DMS114 treated with DMSO at 0.1 percent for 48 hours (cell line): ENCODE data around the gene WNT2.
"Not testable (repeated sequence)": the region's sequence is repeated elsewhere in the genome, so short reads cannot be mapped to it uniquely, and the experiment has no call there.

ENCODE experiments used
- DNase-seq: peaks from one replicate; lab custom pipeline; 2025; ENCODE audit not compliant: unreplicated experiment; lab: John Stamatoyannopoulos, UW

WNT2 gene

DNA sequence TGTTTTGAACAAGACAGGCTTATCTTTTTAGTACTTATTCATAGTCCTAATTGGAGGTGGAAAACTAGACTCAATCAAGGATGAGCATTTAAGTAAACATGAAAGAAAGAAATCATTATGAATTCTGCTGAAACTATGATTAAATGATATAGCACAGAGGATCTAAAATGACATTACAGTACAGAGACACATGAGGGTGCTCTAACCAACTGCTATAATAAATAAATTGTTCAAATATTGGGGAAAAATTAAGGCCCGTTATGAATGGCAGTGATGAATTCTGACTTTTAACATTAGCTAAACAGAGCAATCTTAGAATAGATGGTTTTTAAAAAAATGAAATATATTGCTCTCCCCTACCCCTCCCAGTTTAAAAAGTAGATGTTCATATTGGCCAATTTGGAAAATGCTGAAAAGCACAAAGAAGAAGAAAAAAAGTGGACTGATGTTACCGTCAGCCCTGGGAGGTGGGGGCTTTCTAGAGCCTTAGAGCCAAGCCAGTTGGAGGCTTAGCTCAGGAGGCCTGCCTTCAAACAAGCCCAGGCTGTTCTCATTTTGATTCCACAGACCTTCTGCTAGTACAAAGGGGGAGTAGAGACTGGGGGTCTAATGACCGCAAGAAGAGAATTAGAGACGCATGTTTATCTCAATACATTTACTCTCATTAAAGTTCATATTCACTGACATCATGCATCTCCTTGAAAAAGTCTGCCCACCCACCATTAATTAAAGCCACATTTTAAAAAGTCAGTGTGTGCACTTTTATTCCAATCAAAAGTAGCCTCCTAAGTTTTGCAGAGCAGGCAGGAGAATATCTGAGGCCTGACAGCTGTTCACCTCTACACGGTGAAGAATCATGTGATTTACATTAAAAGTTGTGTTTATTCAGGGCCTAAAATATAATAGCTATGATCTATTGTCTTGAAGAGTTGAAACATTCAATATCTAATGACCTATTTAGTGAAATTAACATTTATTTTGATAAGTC is 10.0 kb downstream of the WNT2 start:
- no peak for DNase-seq

DNA sequence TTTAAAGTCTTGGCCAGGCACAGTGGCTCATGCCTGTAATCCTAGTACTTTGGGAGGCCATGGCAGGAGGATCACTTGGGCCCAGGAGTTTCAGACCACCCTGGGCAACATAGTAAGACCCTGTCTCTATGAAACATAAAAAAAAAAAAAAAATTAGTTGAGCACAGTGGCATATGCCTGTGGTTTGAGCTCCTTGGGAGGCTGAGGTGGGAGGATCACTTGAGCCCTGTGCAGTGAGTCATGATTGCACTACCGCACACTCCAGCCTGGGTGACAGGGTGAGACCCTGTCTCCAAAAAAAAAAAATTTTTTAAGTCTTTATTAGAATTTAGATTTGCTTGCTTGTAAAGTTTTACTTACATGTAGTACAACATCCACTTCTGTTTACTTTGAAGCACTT is 14.0 kb downstream of the WNT2 start:
- DNase-seq = no peak

- no peak for DNase-seq
These were observed 20.5 kb downstream of the WNT2 start for GRCh38 chr7:117302396-117302795.

- not testable (repeated sequence) for DNase-seq
These were observed 22.4 kb downstream of the WNT2 start for GRCh38 chr7:117300506-117300905.

DNA sequence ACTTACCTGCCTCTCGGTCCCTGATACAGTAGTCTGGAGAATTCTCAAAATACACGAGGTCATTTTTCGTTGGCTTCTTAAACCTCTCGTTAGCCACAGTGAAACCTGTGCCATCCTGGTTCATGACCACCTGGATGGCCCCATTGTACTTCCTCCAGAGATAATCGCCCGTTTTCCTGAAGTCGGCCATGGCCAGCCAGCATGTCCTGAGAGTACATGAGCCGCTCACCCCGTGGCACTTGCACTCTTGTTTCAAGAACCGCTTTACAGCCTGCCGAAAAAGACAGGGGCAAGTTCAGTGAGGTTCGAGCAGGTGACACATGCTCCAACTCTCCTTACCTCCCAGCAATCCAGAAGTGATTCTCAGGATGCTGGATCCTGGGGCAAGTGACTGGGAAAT is 25.3 kb downstream of the WNT2 start:
- DNase-seq = no peak

DNA sequence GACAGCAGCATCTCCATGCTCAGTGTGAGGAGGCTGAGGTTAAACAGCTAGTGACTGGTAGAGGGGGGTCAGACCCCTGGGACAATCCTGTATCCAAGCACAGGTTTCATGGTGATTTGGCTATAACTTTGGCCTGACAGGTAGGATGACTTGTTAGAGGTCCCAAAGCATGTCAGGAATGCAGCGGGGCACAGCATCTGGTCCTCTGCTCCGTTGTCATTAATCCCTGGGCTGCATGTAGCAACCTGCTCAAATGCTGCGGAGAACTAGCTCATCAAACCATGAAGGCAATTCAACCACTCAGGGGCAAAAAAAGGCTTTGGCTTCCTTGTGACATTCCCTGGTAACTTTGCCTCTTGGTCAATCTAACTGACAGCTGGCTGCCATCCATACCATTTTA is 26.8 kb downstream of the WNT2 start:
- DNase-seq = no peak

- DNase-seq = no peak
These were observed 37.0 kb downstream of the WNT2 start for GRCh38 chr7:117285826-117286225.

- DNase-seq = no peak
These were observed 38.2 kb downstream of the WNT2 start for GRCh38 chr7:117284692-117285091.

DNA sequence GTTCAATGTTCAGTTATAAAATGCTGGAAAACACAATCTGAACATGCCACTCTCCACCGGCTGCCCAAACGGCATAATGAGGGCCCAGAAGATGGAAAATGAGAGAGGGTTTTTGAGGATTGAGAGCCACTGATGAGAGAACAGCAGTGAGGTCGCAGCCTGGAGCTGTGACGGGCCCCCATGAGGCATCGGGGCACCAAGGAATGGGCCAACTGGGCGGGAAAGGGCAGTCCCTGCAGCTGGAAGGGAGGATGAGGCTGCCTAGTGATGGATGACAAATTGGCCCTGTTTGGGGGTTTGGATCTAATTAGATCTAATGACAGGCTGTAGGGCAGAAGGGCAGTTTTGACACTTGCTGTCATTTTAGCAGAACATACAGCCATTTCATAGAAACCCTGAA is 39.1 kb downstream of the WNT2 start:
- no peak for DNase-seq

DNA sequence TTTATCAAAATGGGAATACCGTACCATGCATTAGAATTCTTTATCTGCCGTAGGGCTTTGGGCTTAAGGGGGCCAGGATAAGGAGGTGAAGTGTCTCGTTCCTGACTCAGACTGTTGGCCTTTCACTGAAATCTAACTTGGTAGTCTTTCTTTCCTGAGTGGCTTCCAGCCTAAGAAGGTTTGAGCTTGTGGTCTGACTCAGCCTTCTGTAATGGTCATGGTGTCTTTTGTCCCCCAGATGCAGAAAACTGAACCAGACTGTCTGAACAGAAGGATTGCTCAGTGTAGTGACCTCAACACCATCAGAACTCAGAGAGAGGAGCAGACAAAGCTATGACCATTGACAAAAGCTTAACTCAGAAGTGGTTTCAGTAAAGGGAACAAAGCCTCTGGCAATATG is 39.5 kb downstream of the WNT2 start:
- no peak for DNase-seq

DNA sequence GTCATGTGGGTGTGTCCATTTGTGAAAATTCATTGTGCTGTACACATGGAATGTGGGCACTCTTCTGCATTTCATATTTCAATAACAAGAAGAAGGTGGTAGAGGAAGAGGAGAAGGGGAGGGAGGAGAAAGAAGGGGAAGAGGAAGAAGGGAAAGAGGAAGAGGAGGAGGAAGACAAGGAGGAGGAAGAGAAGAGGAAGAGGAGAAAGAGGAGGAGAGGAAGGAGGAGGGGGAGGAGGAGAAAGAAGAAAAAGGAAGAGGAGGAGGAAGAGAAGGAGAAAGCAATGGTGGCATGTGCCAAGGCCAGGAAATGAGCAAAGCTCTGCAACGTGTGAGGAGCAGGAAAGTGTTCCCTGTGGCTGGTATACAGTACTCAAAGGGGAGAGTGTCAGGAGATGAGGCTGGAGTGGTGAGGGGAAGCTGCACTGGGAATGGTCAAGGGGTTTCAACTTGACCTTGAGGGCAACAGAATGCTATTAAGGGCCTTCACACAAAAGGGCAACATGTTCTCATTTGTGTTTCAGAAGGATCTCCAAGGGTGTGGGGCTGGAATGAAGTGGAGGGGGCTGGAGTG is 40.5 kb downstream of the WNT2 start:
- DNase-seq = no peak

GRCh38 chr7:117281562-117281961 is 41.3 kb downstream of the WNT2 start:
- no peak for DNase-seq

GRCh38 chr7:117279931-117280557 is 42.8 kb downstream of the WNT2 start:
- DNase-seq = no peak

DNA sequence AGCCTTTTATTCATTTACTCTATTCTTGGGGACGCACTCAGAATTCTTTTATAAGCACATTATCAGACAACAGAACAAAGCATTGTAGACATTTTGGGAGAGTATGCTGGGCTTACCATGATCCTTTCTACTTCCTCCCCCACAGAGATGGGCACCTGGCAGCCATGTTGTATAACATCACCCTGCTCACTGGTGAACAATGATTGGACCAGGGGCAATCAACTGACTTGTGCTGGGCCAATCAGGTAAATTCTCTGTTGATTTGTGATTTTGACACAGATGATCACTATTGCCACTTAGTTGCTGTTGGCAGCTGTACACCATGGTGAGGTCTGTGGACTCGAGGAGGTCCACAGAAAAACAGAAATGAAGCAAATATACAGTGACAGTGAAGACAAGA is 43.7 kb downstream of the WNT2 start:
- no peak for DNase-seq

GRCh38 chr7:117278040-117278439 is 44.8 kb downstream of the WNT2 start:
- DNase-seq = no peak

DNA sequence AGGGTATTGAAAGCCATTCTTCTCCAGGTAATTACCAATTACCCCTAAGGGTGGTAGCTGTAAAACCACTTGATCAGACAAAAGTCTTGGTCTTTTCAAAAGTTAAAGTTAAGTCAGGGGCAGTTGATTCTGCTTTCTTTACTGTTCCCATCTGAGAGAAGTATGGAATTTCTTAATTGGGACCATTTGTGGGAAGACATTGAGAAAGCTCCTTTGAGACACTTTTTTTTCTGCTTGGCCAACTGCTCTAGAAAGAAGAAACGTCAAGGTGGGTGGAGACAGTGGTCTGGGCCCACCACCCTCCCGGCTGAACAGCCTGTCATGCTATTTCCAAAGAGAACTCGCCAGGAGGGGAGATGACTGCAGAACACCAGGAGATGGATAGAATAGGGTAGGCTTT is 45.3 kb downstream of the WNT2 start:
- DNase-seq = no peak

- no peak for DNase-seq
These were observed 47.9 kb downstream of the WNT2 start for GRCh38 chr7:117274951-117275350.

DNA sequence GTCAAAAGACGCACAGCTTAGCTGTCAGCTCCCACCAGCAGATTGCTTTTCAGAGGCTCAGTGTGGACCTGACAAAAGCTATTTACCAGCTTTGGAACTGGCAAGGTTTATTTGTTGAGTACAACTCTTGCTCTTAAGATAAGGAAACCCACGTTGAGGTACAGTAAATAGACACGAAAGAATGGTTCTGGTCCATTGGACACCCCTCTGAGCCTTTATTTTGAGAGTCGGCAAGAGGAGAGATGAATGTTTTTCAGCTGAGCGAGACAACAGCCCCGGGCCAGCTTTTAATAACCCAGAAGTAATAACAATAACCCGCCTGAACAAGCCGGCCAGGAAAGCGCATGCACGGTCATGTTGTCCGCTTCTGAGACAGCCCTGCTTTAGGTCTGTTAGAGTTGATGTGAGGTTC is 49.0 kb downstream of the WNT2 start:
- no peak for DNase-seq

- DNase-seq = no peak
These were observed 49.5 kb downstream of the WNT2 start for GRCh38 chr7:117273325-117273724.

GRCh38 chr7:117272017-117272759 is 50.7 kb downstream of the WNT2 start:
- DNase-seq = no peak

DNA sequence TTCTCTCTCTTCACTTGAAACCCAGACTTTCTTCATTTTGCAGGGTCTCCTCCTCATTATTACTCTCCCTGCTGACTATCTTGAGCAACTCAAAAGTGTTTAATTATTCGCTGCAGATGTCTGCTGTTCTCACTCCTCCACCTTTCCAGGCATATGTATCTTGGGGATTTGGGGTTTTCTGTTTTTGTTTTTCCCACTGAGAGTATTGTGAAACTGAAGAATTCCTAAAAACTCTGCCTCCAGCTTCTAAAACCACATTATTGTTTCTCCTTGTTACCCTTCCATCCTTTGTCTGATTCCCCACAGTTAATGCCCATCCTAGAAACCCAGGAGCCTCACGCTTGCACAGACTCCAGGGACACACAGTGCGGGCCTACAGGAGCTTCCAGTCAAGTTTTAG is 51.3 kb downstream of the WNT2 start:
- no peak for DNase-seq
